Ascending aorta (tissue), 2 donors: ENCODE data around the gene C16orf74. TPM values are rescaled to one million over a fixed set of nuclear protein-coding genes. Genes with fewer than 3 reads are reported as not detected.
A peak's percentile ranks its signal among the peaks of the same experiment; 100 is the strongest.

ENCODE experiments used
- DNase-seq, 2 donors: peaks; one replicate each; pipeline ENCODE4 v3.0.0-alpha.2; 2019; ENCODE audit warnings: low spot score in 2 of 2
- H3K27ac ChIP-seq, 2 donors: fragments of 200-600 bp; sonication (generic); one replicate each; pipeline ENCODE4 v1.5.1; 2016 to 2017; ENCODE audit warnings: mild to moderate bottlenecking in 1 of 2
- H3K27me3 ChIP-seq: fragments of 200-600 bp; sonication (generic); one replicate; pipeline ENCODE4 v1.5.1; 2017
- H3K36me3 ChIP-seq, 2 donors: fragments of 200-600 bp; sonication (generic); one replicate each; pipeline ENCODE4 v1.5.1; 2016
- H3K4me1 ChIP-seq, 2 donors: fragments of 200-600 bp; sonication (generic); one replicate each; pipeline ENCODE4 v1.5.1; 2016 to 2017; ENCODE audit warnings: mild to moderate bottlenecking in 1 of 2
- H3K4me3 ChIP-seq, 2 donors: fragments of 200-600 bp; sonication (generic); one replicate each; pipeline ENCODE4 v1.5.1; 2016 to 2017; ENCODE audit warnings: mild to moderate bottlenecking in 1 of 2
- H3K9me3 ChIP-seq, 2 donors: fragments of 200-600 bp; sonication (generic); one replicate each; pipeline ENCODE4 v1.5.1; 2016
- CTCF ChIP-seq, 3 experiments: fragments of 200-600 bp in 2 of 3; fragments of 450-650 bp in 1 of 3; sonication (generic) in 2 of 3; IDR thresholded peaks; one replicate each; pipeline ENCODE4 v1.5.1; 2016 to 2019; ENCODE audit warnings: antibody characterized with exemption in 3 of 3, mild to moderate bottlenecking in 1 of 3, moderate library complexity in 1 of 3
- intact Hi-C: fragments of 100-400 bp; cut with DNase I; formaldehyde crosslinking; loops from one replicate; pipeline ENCODE4 v1.15.1; 2023
- total RNA-seq: library from RNA; depleted of rRNA; stranded (reverse); fragments of >200 nt; gene quantifications from one replicate; pipeline ENCODE4 v1.1.0, GENCODE V29; 2016

Gene C16orf74
- total RNA-seq, 1 donor from 2014 or later, result not detected

- H3K36me3 ChIP-seq, result no peaks in the 10 kb centered on the region
- H3K27ac ChIP-seq, result no peak overlapping the region
- TF ChIP-seq CTCF (IDR thresholded peaks at IDR 0.05), result no peak
- no peaks in the 10 kb centered on the region for H3K27me3 ChIP-seq
- H3K9me3 ChIP-seq, result no peaks in the 10 kb centered on the region
- H3K4me3 ChIP-seq, result no peak overlapping the region
- DNase-seq, result no peak
- H3K4me1 ChIP-seq, result no peaks in the 10 kb centered on the region
- intact Hi-C loops, result no loop called here
Observed at GRCh38 chr16:85722128-85722893, 28.6 kb downstream of the C16orf74 start.

GRCh38 chr16:85720302-85720637 lies 30.6 kb downstream of the C16orf74 start:
- intact Hi-C loops, result no loop called here

GRCh38 chr16:85719605-85720301 lies 31.1 kb downstream of the C16orf74 start:
- Histone ChIP-seq H3K36me3 (no peaks in the 10 kb centered on the region), H3K27me3 (no peaks in the 10 kb centered on the region), H3K4me3 (no peak overlapping the region), H3K27ac (no peak overlapping the region), H3K4me1 (no peaks in the 10 kb centered on the region), H3K9me3 (no peaks in the 10 kb centered on the region)
- DNase-seq, result no peak
- no peak for TF ChIP-seq CTCF (IDR thresholded peaks at IDR 0.05)
- intact Hi-C loops, result loop anchor here (2.0 to 10.0 kb wide), 2 partner anchors 295 to 445 kb away; no protein-coding TSS in a partner anchor

More at GRCh38 chr16:85720302-85720637, 30.6 kb downstream of the C16orf74 start:
- no peak for TF ChIP-seq CTCF (IDR thresholded peaks at IDR 0.05)
- Histone ChIP-seq H3K27ac (no peak overlapping the region), H3K4me3 (no peak overlapping the region), H3K27me3 (no peaks in the 10 kb centered on the region), H3K9me3 (no peaks in the 10 kb centered on the region), H3K36me3 (no peaks in the 10 kb centered on the region), H3K4me1 (no peaks in the 10 kb centered on the region)
- DNase-seq, result no peak

GRCh38 chr16:85718682-85719081 lies 32.2 kb downstream of the C16orf74 start:
- H3K4me3 ChIP-seq, result no peak overlapping the region
- H3K27ac ChIP-seq, result no peak overlapping the region
- H3K36me3 ChIP-seq, result no peaks in the 10 kb centered on the region
- no peaks in the 10 kb centered on the region for H3K4me1 ChIP-seq
- intact Hi-C loops, result loop anchor here (2.0 to 10.0 kb wide), 2 partner anchors 294 to 444 kb away; no protein-coding TSS in a partner anchor
- no peaks in the 10 kb centered on the region for H3K9me3 ChIP-seq
- DNase-seq, result no peak
- TF ChIP-seq CTCF (IDR thresholded peaks at IDR 0.05), result peak in 2 of 3 experiments; percentile 22 to 31
- H3K27me3 ChIP-seq, result no peaks in the 10 kb centered on the region

DNA sequence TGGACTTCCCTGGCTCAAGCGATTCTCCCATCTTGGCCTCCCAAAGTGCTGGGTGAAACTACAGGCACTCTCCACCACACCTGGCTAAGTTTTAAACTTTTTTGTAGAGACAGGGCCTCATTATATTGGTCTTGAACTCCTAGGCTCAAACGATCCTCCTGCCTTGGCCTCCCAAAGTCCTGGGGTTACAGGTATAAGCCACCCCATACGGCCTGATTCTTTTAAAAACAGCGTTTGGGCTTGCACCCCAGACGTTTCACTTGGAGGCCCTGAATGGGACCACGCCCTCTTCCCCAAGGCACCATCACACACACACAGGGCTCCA lies 32.8 kb downstream of the C16orf74 start:
- Histone ChIP-seq H3K4me3 (no peak overlapping the region), H3K36me3 (no peaks in the 10 kb centered on the region), H3K9me3 (no peaks in the 10 kb centered on the region), H3K27me3 (no peaks in the 10 kb centered on the region), H3K27ac (no peak overlapping the region), H3K4me1 (no peaks in the 10 kb centered on the region)
- intact Hi-C loops, result loop anchor here (2.0 to 10.0 kb wide), 2 partner anchors 293 to 443 kb away; no protein-coding TSS in a partner anchor
- DNase-seq, result no peak
- TF ChIP-seq CTCF (IDR thresholded peaks at IDR 0.05), result peak in 1 of 3 experiments; percentile 1
